BJ (cell line): ENCODE measurements around the gene AGO3. TPM values are rescaled to one million over a fixed set of nuclear protein-coding genes. Genes with fewer than 3 reads are reported as not detected.

Source experiments
- CTCF ChIA-PET: fragments of 350-600 bp; formaldehyde crosslinking; extraction: SDS; loops from one replicate; lab custom pipeline; 2021; ENCODE audit warnings: antibody characterized with exemption, inconsistent platforms; lab: Yijun Ruan, JAX
- POLR2A ChIA-PET: fragments of 300-600 bp; sonication (Branson Sonifier 250); formaldehyde crosslinking; extraction: SDS; loops from one replicate; lab custom pipeline; 2021; ENCODE audit warnings: antibody characterized with exemption; lab: Charles Lee
- DNase-seq: peaks from one replicate; pipeline ENCODE4 v3.0.0-alpha.2; 2011; ENCODE audit warnings: low read depth
- H3K27me3 ChIP-seq: 2 replicates; pipeline ENCODE4 v1.6.0; 2011; ENCODE audit warnings: low read length; ENCODE audit not compliant: control insufficient read depth, insufficient read depth
- H3K36me3 ChIP-seq: 2 replicates; pipeline ENCODE4 v1.5.1; 2011; ENCODE audit warnings: low read length; ENCODE audit not compliant: control insufficient read depth, insufficient read depth
- H3K4me3 ChIP-seq: 2 replicates; pipeline ENCODE4 v1.5.1; 2011; ENCODE audit warnings: low read depth, mild to moderate bottlenecking, control low read depth, low read length
- polyA plus RNA-seq: library from polyadenylated mRNA; depleted of rRNA; stranded (reverse); fragments of >200 nt; gene quantifications from 2 replicates; pipeline ENCODE4 v1.2.3, GENCODE V29; 2011
- TF ChIP-seq, protein P1 (sequence below): IDR thresholded peaks from 2 replicates; pipeline ENCODE4 v1.5.1; 2011; ENCODE audit warnings: low read depth, mild to moderate bottlenecking, control low read depth, inconsistent platforms, low read length, moderate library complexity; ENCODE audit not compliant: insufficient read depth

Gene AGO3
- polyA plus RNA-seq, 1 experiment = 18.9 TPM

DNA sequence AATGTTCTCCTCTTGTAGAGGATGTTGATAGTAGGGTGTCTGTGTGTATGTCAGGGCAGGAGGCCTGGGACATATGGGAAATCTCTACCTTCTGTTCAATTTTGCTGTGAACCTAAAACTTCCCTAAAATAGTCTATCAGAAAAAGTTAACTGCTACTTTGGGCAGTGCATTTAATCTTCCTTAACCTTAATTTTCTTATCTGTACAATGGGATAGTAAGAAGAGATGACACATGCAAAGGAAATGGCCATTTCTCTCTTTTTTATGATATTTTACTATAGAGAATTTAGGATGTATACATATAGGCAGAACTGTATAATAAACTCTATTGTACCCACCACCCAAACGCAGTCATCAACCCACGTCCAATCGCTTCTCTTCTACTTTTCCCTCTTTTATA, 8.6 kb downstream of the AGO3 start:
- DNase-seq = no peak
- Histone ChIP-seq H3K4me3 (no peak overlapping the region), H3K27me3 (no peaks in the 10 kb centered on the region), H3K36me3 (no peaks in the 10 kb centered on the region)
- TF ChIP-seq, protein P1, sequence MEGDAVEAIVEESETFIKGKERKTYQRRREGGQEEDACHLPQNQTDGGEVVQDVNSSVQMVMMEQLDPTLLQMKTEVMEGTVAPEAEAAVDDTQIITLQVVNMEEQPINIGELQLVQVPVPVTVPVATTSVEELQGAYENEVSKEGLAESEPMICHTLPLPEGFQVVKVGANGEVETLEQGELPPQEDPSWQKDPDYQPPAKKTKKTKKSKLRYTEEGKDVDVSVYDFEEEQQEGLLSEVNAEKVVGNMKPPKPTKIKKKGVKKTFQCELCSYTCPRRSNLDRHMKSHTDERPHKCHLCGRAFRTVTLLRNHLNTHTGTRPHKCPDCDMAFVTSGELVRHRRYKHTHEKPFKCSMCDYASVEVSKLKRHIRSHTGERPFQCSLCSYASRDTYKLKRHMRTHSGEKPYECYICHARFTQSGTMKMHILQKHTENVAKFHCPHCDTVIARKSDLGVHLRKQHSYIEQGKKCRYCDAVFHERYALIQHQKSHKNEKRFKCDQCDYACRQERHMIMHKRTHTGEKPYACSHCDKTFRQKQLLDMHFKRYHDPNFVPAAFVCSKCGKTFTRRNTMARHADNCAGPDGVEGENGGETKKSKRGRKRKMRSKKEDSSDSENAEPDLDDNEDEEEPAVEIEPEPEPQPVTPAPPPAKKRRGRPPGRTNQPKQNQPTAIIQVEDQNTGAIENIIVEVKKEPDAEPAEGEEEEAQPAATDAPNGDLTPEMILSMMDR = no peak
- ChIA-PET CTCF (no interaction called here), POLR2A (no interaction called here)

DNA sequence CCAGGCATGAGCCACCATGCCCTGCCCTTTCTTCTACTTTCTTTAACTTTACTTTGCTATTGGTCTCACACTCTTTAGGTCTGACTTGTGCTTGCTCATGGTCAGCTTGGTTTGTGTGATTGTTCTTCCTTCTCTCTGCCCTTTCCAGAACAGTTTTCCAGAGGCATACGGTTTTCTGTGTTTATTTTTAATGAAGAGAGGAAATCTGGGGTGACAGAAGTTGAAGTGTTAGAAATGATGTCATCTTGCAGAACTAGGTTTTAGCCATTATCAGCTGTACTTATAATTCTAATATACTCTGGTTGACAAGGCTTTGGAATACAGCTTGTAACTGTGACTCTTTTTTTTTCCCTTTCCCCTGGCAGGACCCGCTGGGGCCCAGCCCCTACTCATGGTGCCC, 14.4 kb downstream of the AGO3 start:
- no peak for DNase-seq
- Histone ChIP-seq H3K4me3 (no peak overlapping the region), H3K36me3 (no peaks in the 10 kb centered on the region), H3K27me3 (no peaks in the 10 kb centered on the region)
- TF ChIP-seq, protein P1 = no peak
- ChIA-PET POLR2A (no interaction called here), CTCF (no interaction called here)

DNA sequence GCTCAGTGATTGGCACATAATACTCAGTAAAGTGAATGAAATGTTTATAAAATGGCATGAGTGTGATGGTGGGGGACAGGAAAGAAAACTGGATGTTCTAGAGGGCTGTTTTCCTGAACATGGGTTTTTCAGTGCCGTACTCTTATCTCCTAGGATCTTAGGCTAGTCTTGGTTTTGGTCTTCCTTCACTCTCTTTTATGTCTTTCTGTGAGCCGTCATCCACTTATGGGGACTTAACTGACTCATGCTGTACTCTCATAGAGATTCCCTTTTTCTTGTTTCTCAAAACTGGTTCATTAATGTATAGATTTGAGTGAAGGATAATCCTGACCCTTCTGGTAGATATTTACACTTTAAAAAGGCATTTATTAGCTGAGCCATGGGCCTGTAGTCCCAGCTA, 16.6 kb downstream of the AGO3 start:
- DNase-seq = no peak
- Histone ChIP-seq H3K36me3 (no peaks in the 10 kb centered on the region), H3K4me3 (no peak overlapping the region), H3K27me3 (no peaks in the 10 kb centered on the region)
- TF ChIP-seq, protein P1 = no peak
- CTCF ChIA-PET = no interaction called here
- POLR2A ChIA-PET = no interaction called here

DNA sequence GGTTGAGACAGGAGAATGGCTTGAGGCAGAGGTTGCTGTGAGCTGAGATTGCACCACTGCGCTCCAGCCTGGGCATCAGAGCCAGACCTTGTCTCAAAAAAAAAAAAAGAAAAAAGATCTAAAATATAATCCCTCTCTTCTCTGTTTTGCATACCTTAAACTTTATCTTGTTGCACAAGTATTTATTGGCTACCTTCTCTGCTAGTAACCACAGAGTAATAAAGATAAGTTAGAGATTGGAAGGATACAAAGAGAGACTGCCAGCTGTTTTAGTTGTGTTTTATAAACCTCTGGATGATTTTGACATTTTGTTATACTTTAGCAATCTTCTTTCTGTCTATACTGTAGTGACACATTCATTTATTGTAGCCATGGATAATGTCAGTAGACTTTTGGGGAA, 27.7 kb downstream of the AGO3 start:
- no peak overlapping the region for H3K4me3 ChIP-seq
- TF ChIP-seq, protein P1 = no peak
- ChIA-PET POLR2A (no interaction called here), CTCF (interaction anchor here (0.5 kb wide), 1 partner anchor 29 kb away, joined by 3 read pairs; no protein-coding TSS in a partner anchor)
- DNase-seq = no peak
- peaks cover 2% of the 10 kb centered on the region; the same call in 1 of the 2 replicates for H3K36me3 ChIP-seq
- no peaks in the 10 kb centered on the region for H3K27me3 ChIP-seq

DNA sequence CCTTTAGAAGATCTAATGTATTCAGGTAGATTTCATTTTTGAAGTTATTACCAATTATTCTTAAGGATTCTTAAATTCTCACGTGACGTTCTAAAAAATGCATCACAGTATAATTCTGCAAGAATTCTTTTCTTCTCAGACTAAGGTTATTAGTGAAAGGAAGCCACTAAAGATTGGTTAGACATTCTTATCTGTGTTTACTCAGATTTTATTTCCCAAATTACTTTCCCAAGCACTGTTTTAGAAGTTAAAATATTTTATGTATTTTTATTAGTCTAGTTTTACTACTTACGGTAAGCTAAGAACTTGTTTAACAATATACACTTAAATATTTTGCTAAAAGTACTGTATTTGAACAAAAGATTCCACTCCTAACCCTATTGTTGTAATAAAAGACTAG, 28.4 kb downstream of the AGO3 start:
- H3K27me3 ChIP-seq = no peaks in the 10 kb centered on the region
- TF ChIP-seq, protein P1 = no peak
- H3K36me3 ChIP-seq = peaks cover 2% of the 10 kb centered on the region; the same call in 1 of the 2 replicates
- CTCF ChIA-PET = interaction anchor here (0.5 kb wide), 1 partner anchor 28 kb away, joined by 3 read pairs; no protein-coding TSS in a partner anchor
- no peak for DNase-seq
- H3K4me3 ChIP-seq = no peak overlapping the region
- POLR2A ChIA-PET = no interaction called here
